AG08396 (cell line): Measurements from ENCODE around the gene ZBTB1.
"Not testable (repeated sequence)": the region's sequence is repeated elsewhere in the genome, so short reads cannot be mapped to it uniquely, and the experiment has no call there.

Experiments
- DNase-seq: peaks from one replicate; pipeline ENCODE4 v3.0.0; 2012; ENCODE audit warnings: low spot score, mixed read lengths

ZBTB1 gene

DNA sequence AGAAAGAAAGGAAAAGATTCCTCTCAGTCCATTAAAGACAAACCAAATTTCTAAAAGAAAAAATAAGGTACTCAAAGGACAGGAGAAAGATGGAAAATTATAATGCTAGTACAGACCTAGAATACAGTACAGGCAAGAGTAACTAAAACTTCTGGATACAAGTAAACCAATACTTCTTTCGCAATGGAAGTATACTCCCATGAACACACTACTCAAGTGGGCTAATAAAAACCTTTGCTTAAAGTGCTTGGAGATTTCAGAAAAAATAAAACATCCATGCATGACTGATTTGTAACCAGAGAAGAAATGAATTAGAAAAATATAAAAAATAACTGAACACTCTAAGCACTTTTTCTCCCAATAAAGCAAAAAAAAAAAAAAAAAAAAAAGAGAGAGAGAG lies 4.5 kb upstream of the ZBTB1 start:
- no peak for DNase-seq

- DNase-seq: peak; percentile 27
These were observed 3.0 kb upstream of the ZBTB1 start for GRCh38 chr14:64501411-64502171.

- DNase-seq: no peak
These were observed 2.1 kb upstream of the ZBTB1 start for GRCh38 chr14:64502456-64502855.

GRCh38 chr14:64502887-64503433 lies 1.6 kb upstream of the ZBTB1 start:
- no peak for DNase-seq

DNA sequence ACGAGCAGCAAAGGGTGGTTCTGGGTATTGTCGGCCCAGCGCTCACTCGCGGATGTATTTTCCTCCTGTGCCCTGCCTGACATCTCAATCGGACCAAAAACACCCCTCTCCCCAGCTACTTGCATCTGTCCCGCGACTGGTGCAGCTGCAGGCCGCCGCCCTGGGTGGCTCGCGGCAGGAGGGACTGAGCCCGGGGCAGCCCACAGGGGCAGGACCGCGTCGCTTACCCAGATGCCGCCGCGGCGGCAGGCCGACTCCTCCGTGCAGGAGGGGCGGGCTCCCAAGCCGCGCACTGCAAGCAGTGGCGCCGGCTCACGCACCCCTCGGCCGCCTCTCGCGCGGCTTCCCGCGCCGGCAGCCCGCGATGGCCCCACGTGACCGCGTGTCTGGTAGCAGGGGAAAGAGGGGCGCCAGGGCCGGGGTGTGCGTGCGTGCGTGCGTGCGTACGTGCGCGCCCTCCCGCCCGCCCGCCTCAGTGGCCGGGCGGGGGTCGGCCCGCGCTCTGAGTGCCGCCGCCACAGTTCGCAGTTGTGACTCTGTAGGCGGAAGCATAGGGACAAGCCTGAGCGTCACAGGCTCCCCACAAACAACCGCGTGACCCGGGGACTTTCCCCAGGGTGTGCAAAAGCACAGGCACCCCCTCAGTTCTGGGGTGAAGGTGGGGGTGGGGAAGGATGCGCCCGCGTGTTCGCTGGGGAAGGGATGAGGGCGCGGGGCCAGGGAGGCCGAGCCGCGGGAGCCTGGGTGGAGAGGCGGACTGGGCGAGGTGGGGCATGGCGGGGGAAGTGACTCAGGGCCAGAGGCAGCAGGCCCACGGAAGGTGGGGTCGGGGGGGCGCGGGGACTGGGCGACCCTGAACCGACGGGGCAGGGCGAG lies 898 bp upstream of the ZBTB1 start, which contains the start of gene ZBTB25:
Gene ZBTB25, minus strand, starts transcription at position 405 of the 876 bp plus-strand sequence. CDS start 13,305 bp downstream, outside the sequence.
- peak; percentile 92 for DNase-seq

- peak; percentile 84 for DNase-seq
These were observed 576 bp downstream of the ZBTB1 start for GRCh38 chr14:64504897-64505794.

GRCh38 chr14:64506721-64507120 lies 2.2 kb downstream of the ZBTB1 start:
- DNase-seq: no peak

- DNase-seq: no peak
These were observed 3.0 kb downstream of the ZBTB1 start for GRCh38 chr14:64507376-64508156.

GRCh38 chr14:64508215-64508776 lies 3.7 kb downstream of the ZBTB1 start:
- no peak for DNase-seq

DNA sequence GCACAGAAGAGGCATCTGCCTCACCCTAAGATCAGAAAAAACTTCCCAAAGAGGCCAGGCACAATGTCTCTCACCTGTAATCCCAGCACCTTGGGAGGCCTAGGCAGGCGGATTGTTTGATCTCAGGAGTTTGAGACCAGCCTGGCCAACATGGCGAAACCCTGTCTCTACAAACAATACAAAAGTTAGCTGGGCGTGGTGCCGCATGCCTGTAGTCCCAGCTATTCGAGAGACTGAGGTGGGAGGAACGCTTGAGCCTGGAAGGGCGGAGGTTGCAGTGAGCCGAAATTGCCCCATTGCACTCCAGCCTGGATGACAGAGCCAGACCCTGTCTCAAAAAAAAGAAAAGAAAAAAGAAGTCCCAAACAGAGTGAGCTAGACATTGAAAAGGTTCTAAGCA lies 4.5 kb downstream of the ZBTB1 start:
- no peak for DNase-seq

DNA sequence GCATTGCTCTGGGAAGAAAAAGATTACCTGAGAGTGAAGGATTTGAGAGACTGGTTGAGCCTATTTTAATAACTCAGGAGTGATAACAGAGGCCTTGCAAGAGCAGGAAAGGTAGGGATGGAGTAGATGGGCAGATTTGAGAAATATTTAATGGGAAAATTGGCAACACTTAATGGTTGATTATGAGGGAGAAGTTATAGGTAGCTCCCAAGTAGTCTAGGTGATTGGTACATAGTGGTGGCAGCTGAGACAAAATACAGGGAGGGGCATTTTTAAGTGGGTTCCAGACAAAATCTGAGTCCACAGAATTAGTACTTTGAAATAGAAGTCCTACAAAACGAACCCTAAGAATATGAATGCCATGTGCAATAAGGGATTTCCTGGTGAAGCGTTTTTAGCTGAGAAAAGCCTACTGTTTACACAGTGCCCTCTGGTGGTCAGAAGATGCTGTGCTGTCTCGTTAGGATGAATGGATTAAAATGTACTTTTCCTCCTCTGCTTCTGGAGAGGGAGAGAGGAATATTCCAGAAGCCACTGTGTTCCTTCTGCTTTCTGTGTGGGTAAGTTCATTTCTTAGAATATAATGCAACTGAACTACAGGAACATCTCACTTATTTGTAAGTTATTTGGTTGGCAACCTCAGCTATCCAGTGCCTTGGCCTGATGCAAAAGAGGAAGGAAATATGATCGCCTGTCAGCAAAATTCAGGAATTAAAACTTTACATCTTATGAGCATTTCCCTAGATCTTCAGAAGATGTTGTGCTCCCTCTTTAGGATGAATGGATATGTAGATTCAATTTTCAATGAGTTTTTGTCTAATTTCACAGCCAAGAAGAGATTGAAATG lies 6.5 kb downstream of the ZBTB1 start:
- DNase-seq: peak; percentile 54

GRCh38 chr14:64513271-64513670 lies 8.7 kb downstream of the ZBTB1 start:
- no peak for DNase-seq

DNA sequence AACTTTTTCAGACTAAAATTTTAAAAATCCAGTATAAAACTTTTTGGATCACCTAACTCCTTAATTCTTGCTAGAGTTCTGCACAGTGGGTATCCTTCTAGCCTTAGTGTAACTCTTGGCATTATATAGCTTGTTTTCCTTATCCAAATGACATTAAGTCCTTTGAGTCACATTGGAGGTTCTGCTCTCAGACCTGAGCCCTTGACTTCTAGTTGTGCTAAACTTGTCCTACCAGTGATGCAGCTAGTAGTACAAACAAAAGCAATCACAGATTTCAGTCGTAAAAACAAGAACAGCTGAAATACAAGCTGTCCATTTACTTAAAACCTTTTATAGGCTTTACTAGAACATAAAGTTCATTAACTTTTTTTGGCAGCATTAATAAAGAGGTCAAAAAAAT lies 10.5 kb downstream of the ZBTB1 start:
- DNase-seq: no peak

DNA sequence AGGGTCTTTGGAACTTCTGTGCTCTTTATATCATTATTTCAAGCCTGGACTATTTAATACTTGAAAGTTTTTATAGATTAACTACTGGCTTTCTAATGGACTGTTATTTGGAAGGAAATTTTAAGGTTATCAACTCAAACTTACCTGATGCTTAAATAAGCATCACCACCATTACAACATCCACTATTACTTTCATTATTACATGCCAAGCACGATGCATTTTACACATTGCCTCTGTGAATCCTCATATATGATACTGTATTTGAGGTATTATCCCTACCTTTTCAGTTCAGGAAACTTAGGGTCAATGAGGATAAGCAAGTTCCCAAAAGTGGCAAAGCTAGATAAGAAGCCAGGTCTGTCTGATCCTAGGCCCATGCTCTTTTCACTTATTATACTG lies 12.4 kb downstream of the ZBTB1 start:
- DNase-seq: no peak

- DNase-seq: not testable (repeated sequence)
These were observed 13.1 kb downstream of the ZBTB1 start for GRCh38 chr14:64517667-64518066.

DNA sequence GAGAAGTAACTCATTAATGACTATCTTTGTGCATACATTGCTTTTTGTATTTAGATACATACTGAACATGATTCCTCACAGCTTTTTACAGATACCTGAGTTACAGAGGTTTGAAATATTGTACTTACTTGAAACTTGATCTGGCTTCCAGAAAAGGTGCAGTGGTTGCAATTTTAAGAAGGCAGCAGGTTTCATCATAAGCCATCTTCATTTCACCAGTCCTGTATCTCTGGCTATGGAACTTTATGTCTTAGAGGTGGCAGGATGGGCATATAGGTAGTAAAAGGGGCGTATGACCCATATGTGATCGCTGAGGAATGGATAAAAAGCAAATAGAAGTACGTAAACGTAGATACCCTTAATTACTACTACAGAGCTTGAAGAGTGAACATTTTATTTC lies 13.7 kb downstream of the ZBTB1 start:
- no peak for DNase-seq

DNA sequence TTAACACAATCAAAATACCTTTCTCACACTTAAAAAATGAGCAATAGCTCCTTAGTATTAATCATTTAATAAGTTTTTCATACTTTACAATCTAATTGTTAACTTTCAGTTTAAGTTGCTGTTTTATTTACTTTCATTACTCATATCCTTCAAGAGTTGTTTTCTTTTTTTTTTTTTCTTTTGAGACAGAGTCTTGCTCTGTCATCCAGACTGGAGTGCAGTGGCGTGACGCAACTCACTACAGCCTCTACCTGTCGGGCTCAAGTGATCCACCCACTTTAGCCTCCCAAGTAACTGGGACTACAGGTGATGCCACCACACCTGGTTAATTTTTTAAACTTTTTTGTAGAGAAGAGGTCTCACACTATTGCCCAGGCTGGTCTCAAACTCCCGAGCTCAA lies 16.1 kb downstream of the ZBTB1 start:
- no peak for DNase-seq

GRCh38 chr14:64522591-64523355 lies 18.2 kb downstream of the ZBTB1 start:
- no peak for DNase-seq

- no peak for DNase-seq
These were observed 20.8 kb downstream of the ZBTB1 start for GRCh38 chr14:64525354-64525753.
